Left kidney (tissue), 2 donors: ENCODE measurements around the gene LRR1. TPM values are rescaled to one million over a fixed set of nuclear protein-coding genes. Genes with fewer than 3 reads are reported as not detected.
"Not testable (repeated sequence)": the region's sequence is repeated elsewhere in the genome, so short reads cannot be mapped to it uniquely, and the experiment has no call there.

ENCODE experiments used
- DNase-seq: peaks from one replicate; pipeline ENCODE4 v3.0.0-alpha.2; 2013
- polyA plus RNA-seq: library from polyadenylated mRNA; unstranded; fragments of 120-200 nt; gene quantifications from one replicate; pipeline ENCODE4 v1.2.1, GENCODE V29; 2013; ENCODE audit not compliant: insufficient read length

LRR1 gene
- polyA plus RNA-seq, 1 donor: 17.5 TPM

GRCh38 chr14:49623941-49624839, 25.4 kb downstream of the LRR1 start:
- DNase-seq: no peak

- peak; percentile 95 for DNase-seq
Measured at GRCh38 chr14:49633640-49634546, 35.2 kb downstream of the LRR1 start.

GRCh38 chr14:49634547-49635334, 36.0 kb downstream of the LRR1 start, which contains the start of gene DNAAF2:
TSS of gene DNAAF2 (minus strand) at chr14:49635244. CDS start at chr14:49635149, 95 bp downstream.
- peak; percentile 85 for DNase-seq

- no peak for DNase-seq
Measured at GRCh38 chr14:49636866-49637265, 38.1 kb downstream of the LRR1 start.

GRCh38 chr14:49637534-49638078, 38.9 kb downstream of the LRR1 start:
- DNase-seq: no peak

- DNase-seq: no peak
Measured at GRCh38 chr14:49640540-49641417, 42.0 kb downstream of the LRR1 start.

- DNase-seq: no peak
Measured at GRCh38 chr14:49641697-49642129, 43.0 kb downstream of the LRR1 start.

GRCh38 chr14:49642163-49642562, 43.4 kb downstream of the LRR1 start:
- DNase-seq: no peak

- no peak for DNase-seq
Measured at GRCh38 chr14:49653508-49653907, 54.8 kb downstream of the LRR1 start.

GRCh38 chr14:49654511-49654910, 55.8 kb downstream of the LRR1 start:
- DNase-seq: no peak

- DNase-seq: not testable (repeated sequence)
Measured at GRCh38 chr14:49657500-49657899, 58.8 kb downstream of the LRR1 start.

GRCh38 chr14:49659526-49660455, 61.1 kb downstream of the LRR1 start:
- DNase-seq: no peak

Other genes starting within 250 kb of the LRR1 start
- gene RPS29, start 12.6 kb upstream of the LRR1 start, polyA plus RNA-seq: 1,314 TPM
- 196 TPM for gene RPL36AL, start 21.7 kb downstream of the LRR1 start, polyA plus RNA-seq
- gene MGAT2, start 21.9 kb downstream of the LRR1 start, polyA plus RNA-seq: 4.4 TPM
- gene DNAAF2, start 36.3 kb downstream of the LRR1 start, polyA plus RNA-seq: 17.5 TPM
- 34.7 TPM for gene POLE2, start 89.3 kb downstream of the LRR1 start, polyA plus RNA-seq
- gene KLHDC1, start 94.2 kb downstream of the LRR1 start, polyA plus RNA-seq: 7.5 TPM
- 174 TPM for gene KLHDC2, start 169.2 kb downstream of the LRR1 start, polyA plus RNA-seq